Kidney (tissue), 14 donors: ENCODE data around the gene AP2A1. TPM values are rescaled to one million over a fixed set of nuclear protein-coding genes. Genes with fewer than 3 reads are reported as not detected.

Experiments
- DNase-seq, 5 donors: peaks; one replicate each; pipeline ENCODE4 v3.0.0-alpha.2; 2013 to 2020
- FAIRE-seq: peaks from 2 replicates; lab custom pipeline; 2012; peaks lifted over from hg19 to GRCh38; lab: Jason Lieb, UNC
- H3K27ac ChIP-seq, 2 donors: one replicate each; pipeline ENCODE4 v1.7.0; 2013; ENCODE audit warnings: low read depth in 2 of 2, low read length in 2 of 2, inconsistent platforms in 1 of 2
- H3K27me3 ChIP-seq: one replicate; pipeline ENCODE4 v1.7.1; 2013; ENCODE audit warnings: low read length, inconsistent platforms; ENCODE audit not compliant: control insufficient read depth, insufficient read depth
- H3K36me3 ChIP-seq, 3 donors: one replicate each; pipeline versions ENCODE4 v1.7.0 to v1.7.1; 2013; ENCODE audit warnings: low read length in 3 of 3, control low read depth in 1 of 3, inconsistent platforms in 1 of 3; ENCODE audit not compliant: insufficient read depth in 3 of 3, control insufficient read depth in 2 of 3
- H3K4me1 ChIP-seq, 3 donors: one replicate each; pipeline versions ENCODE4 v1.7.0 to v1.7.1; 2013; ENCODE audit warnings: low read length in 3 of 3, inconsistent platforms in 1 of 3, low read depth in 1 of 3; ENCODE audit not compliant: control insufficient read depth in 2 of 3, insufficient read depth in 2 of 3
- H3K4me3 ChIP-seq, 3 donors: one replicate each; pipeline versions ENCODE4 v1.7.0 to v1.8.1; 2013; ENCODE audit warnings: low read length in 3 of 3, control low read depth in 1 of 3, inconsistent platforms in 1 of 3
- H3K9ac ChIP-seq, 3 donors: one replicate each; pipeline versions ENCODE4 v1.7.0 to v1.7.1; 2013; ENCODE audit warnings: low read length in 3 of 3, control low read depth in 1 of 3, inconsistent platforms in 1 of 3
- H3K9me3 ChIP-seq, 3 donors: one replicate each; pipeline versions ENCODE4 v1.7.0 to v1.7.1; 2013; ENCODE audit warnings: low read length in 3 of 3, control low read depth in 1 of 3, inconsistent platforms in 1 of 3; ENCODE audit not compliant: control insufficient read depth in 2 of 3, insufficient read depth in 1 of 3
- CTCF ChIP-seq: IDR thresholded peaks from 3 replicates; pipeline ENCODE4 v1.5.1; 2012; ENCODE audit warnings: mild to moderate bottlenecking, moderate library complexity, borderline replicate concordance; ENCODE audit not compliant: insufficient read depth; ENCODE audit errors: extremely low read depth
- intact Hi-C: fragments of 100-400 bp; cut with DNase I; formaldehyde crosslinking; loops from one replicate; pipeline ENCODE4 v1.11.1; 2022
- polyA plus RNA-seq: library from polyadenylated mRNA; stranded (reverse); fragments of 350-450 nt; fragmentation: Illumina TruSeq; extraction: RNeasy Lipid Tissue Mini Kit (QIAGEN cat#74804); gene quantifications from one replicate; pipeline ENCODE4 v1.2.3, GENCODE V29; 2014; ENCODE audit warnings: low read depth, low replicate concordance; ENCODE audit not compliant: insufficient read depth
- total RNA-seq: library from RNA; stranded (reverse); fragmentation: NEBNext Ultra II Directional; extraction: Animal tissue kit (Norgen Biotek cat#: 25700); gene quantifications from one replicate; pipeline ENCODE4 v1.2.1, GENCODE V29; 2021
- donor health status: control.
- donor health status: control.
- donor health status: control.
- donor health status: control.
- donor health status: control.
- donor health status: DM: yes; HTN: yes; CAD: no.
- donor health status: Normal renal cell carcinoma (clear cell type).

The AP2A1 gene
- total and polyA plus RNA-seq, 2 donors from 2014 or later: 32.0 to 70.0 TPM

- FAIRE-seq: no peak
- intact Hi-C loops: no loop called here
Measured at GRCh38 chr19:49764341-49764740, 2.5 kb upstream of the AP2A1 start.

GRCh38 chr19:49766007-49766929 is 533 bp upstream of the AP2A1 start:
- Histone ChIP-seq H3K9me3 (no peaks in the 10 kb centered on the region), H3K27me3 (no peaks in the 10 kb centered on the region), H3K4me3 (peak overlapping the region; percentile 43 to 74 (median 73)), H3K4me1 (peaks cover 0 to 18% (median 12%) of the 10 kb centered on the region in 3 donors), H3K27ac (peak overlapping the region; percentile 92 to 97), H3K36me3 (no peaks in the 10 kb centered on the region), H3K9ac (peak overlapping the region; percentile 1 to 77 (median 55))
- DNase-seq (peak; percentile 100), FAIRE-seq (peak; percentile 98)
- intact Hi-C loops: no loop called here
- TF ChIP-seq CTCF: no peak

More at GRCh38 chr19:49764341-49764740, 2.5 kb upstream of the AP2A1 start:
- no peaks in the 10 kb centered on the region for H3K9me3 ChIP-seq
- no peaks in the 10 kb centered on the region for H3K27me3 ChIP-seq
- H3K4me3 ChIP-seq: no peak overlapping the region
- no peak overlapping the region for H3K9ac ChIP-seq
- no peak for DNase-seq
- TF ChIP-seq CTCF: no peak
- no peaks in the 10 kb centered on the region for H3K36me3 ChIP-seq
- no peak overlapping the region for H3K27ac ChIP-seq
- H3K4me1 ChIP-seq: peaks cover 0 to 18% (median 12%) of the 10 kb centered on the region in 3 donors

- Histone ChIP-seq H3K27me3 (no peaks in the 10 kb centered on the region), H3K9me3 (no peaks in the 10 kb centered on the region), H3K4me1 (peaks cover 0 to 18% (median 12%) of the 10 kb centered on the region in 3 donors), H3K27ac (peak overlapping the region; percentile 9 to 83), H3K4me3 (peak overlapping the region; percentile 63 to 91 (median 79)), H3K9ac (peak overlapping the region; percentile 43 to 92 (median 90)), H3K36me3 (no peaks in the 10 kb centered on the region)
- intact Hi-C loops: no loop called here
- FAIRE-seq (no peak), DNase-seq (peak in 2 of 5 donors; percentile 25 to 42)
- TF ChIP-seq CTCF: no peak
Measured at GRCh38 chr19:49767381-49767780, 580 bp downstream of the AP2A1 start.
